Cerebellar nuclear complex (tissue), 1 donor: Measurements from ENCODE around the gene DLEC1.
"Not testable (repeated sequence)": the region's sequence is repeated elsewhere in the genome, so short reads cannot be mapped to it uniquely, and the experiment has no call there.

Experiments used
- DNase-seq, 2 experiments: peaks; one replicate each; lab custom pipeline; 2025; lab: John Stamatoyannopoulos, UW

Gene DLEC1

DNA sequence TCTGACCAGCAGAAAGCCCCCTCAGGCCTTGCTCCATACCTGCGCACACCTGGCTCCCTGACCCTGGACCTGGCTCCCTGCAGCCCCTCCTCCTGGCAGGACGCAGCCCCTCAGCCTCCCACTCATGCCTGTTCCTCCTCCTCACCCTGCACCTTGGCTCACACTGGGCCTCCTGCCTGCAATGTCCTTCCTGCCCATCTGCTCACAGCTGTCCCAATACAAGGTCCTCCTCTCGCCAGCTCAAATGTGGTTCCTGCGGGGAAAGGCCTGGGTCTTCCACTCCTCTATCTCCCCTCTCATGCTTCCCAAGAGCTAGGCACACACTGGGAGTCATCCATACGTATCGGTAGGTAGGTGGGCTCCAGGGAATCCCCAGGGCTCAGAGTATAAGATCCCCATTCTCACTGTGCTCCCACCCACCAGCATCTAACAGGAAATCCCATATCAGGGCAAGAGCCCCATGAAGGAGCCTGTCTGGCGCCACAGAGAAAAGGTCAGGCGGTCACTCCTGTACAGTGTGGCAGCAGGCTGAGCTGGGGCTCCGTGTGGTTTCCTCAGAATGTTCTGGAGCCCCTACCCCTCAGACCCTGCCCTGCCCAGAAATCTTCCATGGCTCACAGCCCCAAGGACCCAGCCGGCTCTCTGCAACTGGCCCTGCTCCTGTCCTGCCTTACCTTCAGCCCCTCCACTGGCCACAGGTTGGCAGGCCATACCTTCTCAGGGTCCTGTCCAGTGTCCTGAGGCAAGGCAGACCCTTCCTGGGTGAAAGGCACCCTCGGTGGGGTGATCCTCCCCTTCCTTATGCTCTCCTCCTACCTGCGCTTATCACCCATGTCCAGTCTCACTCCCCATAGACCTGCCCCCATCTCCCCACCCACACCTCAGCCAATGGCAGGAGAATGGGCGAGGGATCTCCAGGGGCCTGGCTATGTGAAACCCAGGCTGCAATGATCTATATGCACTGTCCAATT, 20.4 kb upstream of the DLEC1 start:
- no peak for DNase-seq

GRCh38 chr3:38019658-38020341, 19.2 kb upstream of the DLEC1 start:
- DNase-seq: no peak

DNA sequence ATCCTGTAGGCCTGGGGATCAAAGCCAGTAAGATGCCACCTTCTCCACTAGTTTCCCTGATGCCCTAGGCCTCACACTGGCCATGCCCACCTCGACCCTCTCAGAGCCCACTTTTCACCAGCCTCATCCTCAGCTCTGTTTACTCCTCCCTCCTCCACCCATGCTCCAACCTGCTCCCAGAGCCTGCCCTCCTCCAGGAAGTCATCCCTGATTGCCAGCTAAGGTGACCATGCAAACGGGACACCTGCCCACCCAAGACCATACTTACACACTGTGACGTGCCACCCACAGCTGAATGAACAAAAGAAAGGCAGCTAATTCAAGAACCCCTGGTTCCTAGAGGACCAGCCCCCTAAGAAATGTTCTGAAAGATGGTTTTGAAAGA, 18.7 kb upstream of the DLEC1 start:
- DNase-seq: no peak

- DNase-seq: no peak
Measured at GRCh38 chr3:38021196-38021595, 17.8 kb upstream of the DLEC1 start.

DNA sequence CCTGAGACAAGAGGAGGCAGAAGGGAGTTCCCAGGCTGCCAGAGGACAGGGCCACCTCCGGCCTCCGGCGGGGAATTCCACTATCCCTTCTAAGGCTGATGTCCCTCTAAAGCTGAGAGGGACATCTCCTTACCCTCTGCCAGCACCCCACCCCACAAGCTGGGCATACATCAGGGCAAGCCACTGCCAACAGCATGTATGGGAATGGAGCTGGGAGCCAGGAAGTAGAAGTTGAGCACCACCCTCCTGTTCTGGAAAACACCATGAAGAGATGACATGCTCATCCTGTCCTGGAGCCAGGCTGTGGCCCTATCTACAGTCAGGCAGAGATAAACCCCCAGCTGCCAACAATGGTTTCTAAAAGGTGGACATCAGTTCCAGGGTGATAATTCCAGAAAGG, 16.7 kb upstream of the DLEC1 start:
- DNase-seq: no peak

DNA sequence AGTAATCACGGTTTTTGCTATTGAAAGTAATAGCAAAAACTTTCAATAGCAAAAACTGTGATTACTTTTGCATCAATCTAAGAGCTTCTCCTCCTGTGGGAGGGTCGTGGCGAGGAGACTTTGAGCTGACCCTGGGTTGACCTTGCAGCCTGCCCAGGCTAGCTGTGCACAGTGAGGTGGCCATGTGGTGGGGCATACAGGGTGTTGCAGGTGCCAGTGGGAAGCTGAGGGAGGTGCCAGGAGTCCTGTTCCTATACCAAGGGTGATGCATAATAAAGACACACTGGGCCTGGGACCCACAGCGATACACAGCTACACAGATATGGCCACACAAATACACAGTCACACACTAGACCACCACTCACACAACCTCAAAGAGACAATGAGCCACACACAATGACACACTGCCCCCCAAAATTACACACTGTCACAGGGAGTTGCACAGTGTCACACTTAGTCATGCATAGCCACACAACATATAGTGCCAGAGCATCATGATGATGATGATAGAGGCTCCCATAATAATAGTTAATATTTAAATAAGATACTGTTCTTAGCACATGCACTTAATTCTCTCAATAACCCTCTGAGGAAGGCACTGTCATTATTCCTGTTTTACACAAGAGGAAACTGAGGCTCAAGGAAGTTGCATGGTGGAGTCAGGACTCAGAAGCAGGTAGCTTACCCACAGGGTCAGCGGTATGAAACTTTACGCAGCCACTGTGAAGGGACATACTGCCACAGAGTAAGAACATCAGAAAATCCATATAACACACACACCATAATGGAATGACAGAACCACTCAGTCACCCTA, 15.9 kb upstream of the DLEC1 start:
- DNase-seq: no peak

- no peak for DNase-seq
Measured at GRCh38 chr3:38026856-38027255, 12.2 kb upstream of the DLEC1 start.

DNA sequence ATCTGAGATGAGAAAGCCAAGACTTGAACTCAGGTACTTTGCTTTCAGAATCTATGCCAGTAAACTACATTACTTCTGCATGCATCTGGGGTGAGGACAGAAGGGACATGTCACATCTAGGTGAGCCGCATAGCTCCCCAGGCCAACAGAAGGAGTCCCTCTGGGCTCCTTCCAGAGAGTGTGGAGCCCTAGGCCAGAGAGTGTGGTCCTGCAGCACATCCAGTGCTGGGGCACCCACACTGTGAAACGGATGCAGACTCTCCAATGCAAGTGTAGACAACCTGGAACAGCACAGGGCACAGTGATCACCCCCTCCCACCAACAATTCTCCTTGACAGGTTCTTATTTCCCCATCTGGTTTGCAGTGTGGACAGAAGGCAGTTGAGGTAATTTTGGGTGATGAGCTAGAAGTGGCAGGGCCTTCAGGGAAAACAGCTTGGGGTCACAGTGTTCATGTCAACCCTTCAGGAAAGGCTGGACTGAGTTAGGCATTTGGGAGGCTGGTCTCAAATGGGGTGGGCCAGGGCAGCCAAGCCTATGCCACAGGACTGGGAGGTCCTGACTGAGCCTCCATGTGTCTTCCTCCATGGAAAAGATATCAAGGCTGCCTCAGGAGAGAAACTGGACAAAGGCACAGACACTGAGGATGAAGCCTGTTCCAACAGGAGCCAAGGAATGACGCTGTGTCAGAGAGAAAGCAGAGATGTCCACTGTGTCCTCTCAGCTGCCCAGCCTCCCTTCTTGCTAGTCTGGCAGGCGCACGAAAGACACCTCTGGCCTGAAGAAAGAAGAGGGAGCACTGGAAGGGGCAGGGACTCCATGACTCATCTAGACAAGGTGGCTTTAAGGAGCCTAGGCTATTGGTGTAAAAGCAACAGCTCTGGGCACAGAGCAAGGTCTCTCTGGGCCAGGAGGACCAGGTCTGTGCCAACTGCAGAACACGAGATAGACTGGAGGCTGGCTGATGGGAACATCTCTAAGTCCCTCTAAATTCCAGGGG, 11.2 kb upstream of the DLEC1 start:
- no peak for DNase-seq

GRCh38 chr3:38028621-38029361, 10.2 kb upstream of the DLEC1 start:
- no peak for DNase-seq

GRCh38 chr3:38029400-38030125, 9.4 kb upstream of the DLEC1 start, which contains the start of gene PLCD1:
PLCD1 (minus strand) TSS chr3:38029642; CDS start chr3:38029539, 103 bp downstream.
- DNase-seq: no peak

- no peak for DNase-seq
Measured at GRCh38 chr3:38030126-38031021, 8.6 kb upstream of the DLEC1 start.

GRCh38 chr3:38031022-38031994, 7.7 kb upstream of the DLEC1 start:
- DNase-seq: no peak

GRCh38 chr3:38032328-38032865, 6.6 kb upstream of the DLEC1 start:
- no peak for DNase-seq

GRCh38 chr3:38033586-38033985, 5.4 kb upstream of the DLEC1 start:
- DNase-seq: not testable (repeated sequence)

GRCh38 chr3:38034335-38034734, 4.7 kb upstream of the DLEC1 start:
- not testable (repeated sequence) for DNase-seq

- no peak for DNase-seq
Measured at GRCh38 chr3:38036286-38036685, 2.7 kb upstream of the DLEC1 start.

DNA sequence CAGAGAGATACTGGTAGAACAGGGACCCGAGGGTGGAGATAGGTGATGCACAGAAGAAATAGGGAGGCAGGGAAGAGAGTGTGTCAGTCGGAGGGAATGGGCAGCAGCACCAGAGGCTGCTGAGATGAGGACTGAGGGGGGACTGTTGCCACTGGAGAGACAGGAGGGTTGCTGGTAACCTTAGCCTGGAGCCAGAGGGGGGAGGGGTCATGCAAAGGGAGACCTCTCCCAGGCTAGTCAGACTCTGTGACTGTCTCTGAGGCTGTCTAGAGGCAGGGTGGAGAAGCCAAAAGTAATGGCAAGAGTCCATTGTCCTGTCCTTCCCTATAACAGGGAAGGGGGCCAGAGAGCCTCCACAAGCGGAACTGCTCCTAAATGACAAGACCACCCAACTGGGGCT, 2.1 kb upstream of the DLEC1 start:
- no peak for DNase-seq
